ENCODE measurements around the gene EIF2D. TPM values are rescaled to one million over a fixed set of nuclear protein-coding genes. Genes with fewer than 3 reads are reported as not detected.

EIF2D gene
- total and polyA plus RNA-seq, 9 of the 15 experiments (the other 6 are each of a cell fraction or from before 2014, with no cell fraction given), result 81.1 to 138 (median 93.9) TPM

DNA sequence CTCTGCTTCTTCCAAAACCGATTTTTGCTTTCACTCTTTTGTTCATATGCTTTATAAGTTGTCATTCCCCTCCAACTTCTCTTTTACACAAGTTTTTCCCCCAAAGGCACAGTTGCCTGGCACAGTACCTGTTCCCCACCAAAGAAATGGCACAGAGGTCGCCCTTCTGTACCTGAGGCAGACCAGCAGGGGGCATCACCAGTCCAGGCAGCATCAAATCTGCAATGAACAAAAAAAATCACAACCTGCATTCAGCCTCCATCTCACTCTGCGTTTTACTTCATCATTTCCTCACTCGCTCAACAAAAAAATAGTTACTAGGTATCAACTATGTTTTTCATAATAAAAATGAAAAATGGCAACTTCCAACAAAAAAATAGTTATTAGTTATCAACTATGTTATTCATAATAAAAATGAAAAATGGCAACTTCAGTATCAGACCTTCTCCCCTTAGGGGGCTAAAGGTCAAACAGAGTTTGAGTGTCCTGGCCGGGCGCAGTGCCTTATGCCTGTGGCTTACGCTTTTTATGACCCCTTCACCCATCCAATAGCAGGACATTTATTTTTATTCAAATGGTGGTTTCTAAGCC lies 4.1 kb downstream of the EIF2D start (continued):
- TF ChIP-seq, protein P1, sequence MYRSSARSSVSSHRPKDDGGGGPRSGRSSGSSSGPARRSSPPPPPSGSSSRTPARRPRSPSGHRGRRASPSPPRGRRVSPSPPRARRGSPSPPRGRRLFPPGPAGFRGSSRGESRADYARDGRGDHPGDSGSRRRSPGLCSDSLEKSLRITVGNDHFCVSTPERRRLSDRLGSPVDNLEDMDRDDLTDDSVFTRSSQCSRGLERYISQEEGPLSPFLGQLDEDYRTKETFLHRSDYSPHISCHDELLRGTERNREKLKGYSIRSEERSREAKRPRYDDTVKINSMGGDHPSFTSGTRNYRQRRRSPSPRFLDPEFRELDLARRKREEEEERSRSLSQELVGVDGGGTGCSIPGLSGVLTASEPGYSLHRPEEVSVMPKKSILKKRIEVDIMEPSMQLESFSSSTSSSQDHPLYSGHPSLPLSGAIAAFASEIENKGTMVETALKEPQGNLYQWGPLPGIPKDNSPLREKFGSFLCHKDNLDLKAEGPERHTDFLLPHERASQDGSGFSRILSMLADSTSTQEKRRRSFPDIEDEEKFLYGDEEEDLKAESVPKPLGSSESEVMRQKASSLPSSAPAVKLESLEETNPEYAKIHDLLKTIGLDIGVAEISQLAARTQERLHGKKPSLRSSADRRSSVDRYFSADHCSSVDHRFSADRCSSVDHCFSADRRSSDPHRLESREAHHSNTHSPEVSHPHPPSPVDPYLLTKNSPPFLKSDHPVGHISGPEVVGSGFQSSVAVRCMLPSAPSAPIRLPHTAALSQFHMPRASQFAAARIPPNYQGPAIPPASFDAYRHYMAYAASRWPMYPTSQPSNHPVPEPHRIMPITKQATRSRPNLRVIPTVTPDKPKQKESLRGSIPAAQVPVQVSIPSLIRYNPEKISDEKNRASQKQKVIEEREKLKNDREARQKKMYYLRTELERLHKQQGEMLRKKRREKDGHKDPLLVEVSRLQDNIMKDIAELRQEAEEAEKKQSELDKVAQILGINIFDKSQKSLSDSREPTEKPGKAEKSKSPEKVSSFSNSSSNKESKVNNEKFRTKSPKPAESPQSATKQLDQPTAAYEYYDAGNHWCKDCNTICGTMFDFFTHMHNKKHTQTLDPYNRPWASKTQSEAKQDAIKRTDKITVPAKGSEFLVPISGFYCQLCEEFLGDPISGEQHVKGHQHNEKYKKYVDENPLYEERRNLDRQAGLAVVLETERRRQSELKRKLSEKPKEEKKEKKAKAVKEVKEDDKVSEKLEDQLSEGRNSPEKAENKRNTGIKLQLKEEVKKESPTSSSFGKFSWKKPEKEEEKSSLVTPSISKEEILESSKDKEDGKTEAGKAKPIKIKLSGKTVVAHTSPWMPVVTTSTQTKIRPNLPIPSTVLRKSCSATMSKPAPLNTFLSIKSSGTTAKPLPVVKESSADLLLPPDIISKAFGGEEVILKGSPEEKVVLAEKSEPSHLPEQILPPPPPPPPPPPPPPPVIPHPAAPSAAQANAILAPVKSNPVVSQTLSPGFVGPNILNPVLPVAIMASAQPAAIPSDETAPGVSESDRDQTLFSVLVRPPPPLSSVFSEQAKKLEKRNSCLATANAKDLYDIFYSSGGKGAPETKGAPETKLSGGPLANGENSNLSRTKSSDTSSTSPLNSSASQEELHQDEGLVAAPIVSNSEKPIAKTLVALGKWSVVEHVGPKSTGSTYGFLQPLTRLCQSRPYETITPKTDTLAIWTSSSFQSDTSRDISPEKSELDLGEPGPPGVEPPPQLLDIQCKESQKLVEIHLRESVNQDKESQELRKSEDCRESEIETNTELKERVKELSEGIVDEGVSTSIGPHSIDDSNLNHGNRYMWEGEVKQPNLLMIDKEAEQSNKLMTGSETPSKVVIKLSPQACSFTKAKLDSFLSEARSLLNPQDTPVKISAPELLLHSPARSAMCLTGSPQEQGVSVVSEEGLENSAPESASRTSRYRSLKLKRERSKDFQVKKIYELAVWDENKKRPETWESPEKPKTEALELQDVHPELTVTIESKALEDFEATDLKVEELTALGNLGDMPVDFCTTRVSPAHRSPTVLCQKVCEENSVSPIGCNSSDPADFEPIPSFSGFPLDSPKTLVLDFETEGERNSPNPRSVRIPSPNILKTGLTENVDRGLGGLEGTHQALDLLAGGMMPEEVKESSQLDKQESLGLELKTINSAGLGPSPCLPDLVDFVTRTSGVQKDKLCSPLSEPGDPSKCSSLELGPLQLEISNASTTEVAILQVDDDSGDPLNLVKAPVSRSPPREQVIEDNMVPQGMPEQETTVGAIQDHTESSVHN (IDR thresholded peaks at IDR 0.05; ENCODE audit: borderline replicate concordance in 1 of 2, low read depth in 1 of 2), result no peak
- TF ChIP-seq, protein P2, sequence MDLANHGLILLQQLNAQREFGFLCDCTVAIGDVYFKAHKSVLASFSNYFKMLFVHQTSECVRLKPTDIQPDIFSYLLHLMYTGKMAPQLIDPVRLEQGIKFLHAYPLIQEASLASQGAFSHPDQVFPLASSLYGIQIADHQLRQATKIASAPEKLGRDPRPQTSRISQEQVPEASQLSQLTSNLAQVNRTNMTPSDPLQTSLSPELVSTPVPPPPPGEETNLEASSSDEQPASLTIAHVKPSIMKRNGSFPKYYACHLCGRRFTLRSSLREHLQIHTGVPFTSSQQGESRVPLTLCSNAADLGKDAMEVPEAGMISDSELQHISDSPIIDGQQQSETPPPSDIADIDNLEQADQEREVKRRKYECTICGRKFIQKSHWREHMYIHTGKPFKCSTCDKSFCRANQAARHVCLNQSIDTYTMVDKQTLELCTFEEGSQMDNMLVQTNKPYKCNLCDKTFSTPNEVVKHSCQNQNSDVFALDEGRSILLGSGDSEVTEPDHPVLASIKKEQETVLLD (IDR thresholded peaks at IDR 0.05), result no peak
- TF ChIP-seq PHTF2 (CRISPR knock-in tag; IDR thresholded peaks at IDR 0.05) (no peak), NONO (IDR thresholded peaks at IDR 0.05; ENCODE audit: low read depth in 2 of 2, low read length in 1 of 2) (no peak), XRCC4 (IDR thresholded peaks at IDR 0.05; ENCODE audit: extremely low read depth, insufficient read depth, insufficient read length) (no peak), TARDBP (IDR thresholded peaks at IDR 0.05) (no peak)
- TF ChIP-seq, protein P3, sequence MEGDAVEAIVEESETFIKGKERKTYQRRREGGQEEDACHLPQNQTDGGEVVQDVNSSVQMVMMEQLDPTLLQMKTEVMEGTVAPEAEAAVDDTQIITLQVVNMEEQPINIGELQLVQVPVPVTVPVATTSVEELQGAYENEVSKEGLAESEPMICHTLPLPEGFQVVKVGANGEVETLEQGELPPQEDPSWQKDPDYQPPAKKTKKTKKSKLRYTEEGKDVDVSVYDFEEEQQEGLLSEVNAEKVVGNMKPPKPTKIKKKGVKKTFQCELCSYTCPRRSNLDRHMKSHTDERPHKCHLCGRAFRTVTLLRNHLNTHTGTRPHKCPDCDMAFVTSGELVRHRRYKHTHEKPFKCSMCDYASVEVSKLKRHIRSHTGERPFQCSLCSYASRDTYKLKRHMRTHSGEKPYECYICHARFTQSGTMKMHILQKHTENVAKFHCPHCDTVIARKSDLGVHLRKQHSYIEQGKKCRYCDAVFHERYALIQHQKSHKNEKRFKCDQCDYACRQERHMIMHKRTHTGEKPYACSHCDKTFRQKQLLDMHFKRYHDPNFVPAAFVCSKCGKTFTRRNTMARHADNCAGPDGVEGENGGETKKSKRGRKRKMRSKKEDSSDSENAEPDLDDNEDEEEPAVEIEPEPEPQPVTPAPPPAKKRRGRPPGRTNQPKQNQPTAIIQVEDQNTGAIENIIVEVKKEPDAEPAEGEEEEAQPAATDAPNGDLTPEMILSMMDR (IDR thresholded peaks at IDR 0.05 in 2 of 3, conservative IDR thresholded peaks at IDR 0.05 in 1 of 3; ENCODE audit: insufficient read depth in 2 of 3, low read depth in 1 of 3, low read length in 3 of 3), result peak; percentile 87 to 91 (median 90)
- TF ChIP-seq, protein P4, sequence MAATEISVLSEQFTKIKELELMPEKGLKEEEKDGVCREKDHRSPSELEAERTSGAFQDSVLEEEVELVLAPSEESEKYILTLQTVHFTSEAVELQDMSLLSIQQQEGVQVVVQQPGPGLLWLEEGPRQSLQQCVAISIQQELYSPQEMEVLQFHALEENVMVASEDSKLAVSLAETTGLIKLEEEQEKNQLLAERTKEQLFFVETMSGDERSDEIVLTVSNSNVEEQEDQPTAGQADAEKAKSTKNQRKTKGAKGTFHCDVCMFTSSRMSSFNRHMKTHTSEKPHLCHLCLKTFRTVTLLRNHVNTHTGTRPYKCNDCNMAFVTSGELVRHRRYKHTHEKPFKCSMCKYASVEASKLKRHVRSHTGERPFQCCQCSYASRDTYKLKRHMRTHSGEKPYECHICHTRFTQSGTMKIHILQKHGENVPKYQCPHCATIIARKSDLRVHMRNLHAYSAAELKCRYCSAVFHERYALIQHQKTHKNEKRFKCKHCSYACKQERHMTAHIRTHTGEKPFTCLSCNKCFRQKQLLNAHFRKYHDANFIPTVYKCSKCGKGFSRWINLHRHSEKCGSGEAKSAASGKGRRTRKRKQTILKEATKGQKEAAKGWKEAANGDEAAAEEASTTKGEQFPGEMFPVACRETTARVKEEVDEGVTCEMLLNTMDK (IDR thresholded peaks at IDR 0.05; ENCODE audit: borderline replicate concordance, insufficient read depth, low read depth, low read length, poor library complexity, severe bottlenecking), result peak; percentile 47
- TF ChIP-seq, protein P5, sequence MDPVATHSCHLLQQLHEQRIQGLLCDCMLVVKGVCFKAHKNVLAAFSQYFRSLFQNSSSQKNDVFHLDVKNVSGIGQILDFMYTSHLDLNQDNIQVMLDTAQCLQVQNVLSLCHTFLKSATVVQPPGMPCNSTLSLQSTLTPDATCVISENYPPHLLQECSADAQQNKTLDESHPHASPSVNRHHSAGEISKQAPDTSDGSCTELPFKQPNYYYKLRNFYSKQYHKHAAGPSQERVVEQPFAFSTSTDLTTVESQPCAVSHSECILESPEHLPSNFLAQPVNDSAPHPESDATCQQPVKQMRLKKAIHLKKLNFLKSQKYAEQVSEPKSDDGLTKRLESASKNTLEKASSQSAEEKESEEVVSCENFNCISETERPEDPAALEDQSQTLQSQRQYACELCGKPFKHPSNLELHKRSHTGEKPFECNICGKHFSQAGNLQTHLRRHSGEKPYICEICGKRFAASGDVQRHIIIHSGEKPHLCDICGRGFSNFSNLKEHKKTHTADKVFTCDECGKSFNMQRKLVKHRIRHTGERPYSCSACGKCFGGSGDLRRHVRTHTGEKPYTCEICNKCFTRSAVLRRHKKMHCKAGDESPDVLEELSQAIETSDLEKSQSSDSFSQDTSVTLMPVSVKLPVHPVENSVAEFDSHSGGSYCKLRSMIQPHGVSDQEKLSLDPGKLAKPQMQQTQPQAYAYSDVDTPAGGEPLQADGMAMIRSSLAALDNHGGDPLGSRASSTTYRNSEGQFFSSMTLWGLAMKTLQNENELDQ (CRISPR knock-in tag; IDR thresholded peaks at IDR 0.05; ENCODE audit: borderline replicate concordance), result no peak
